ENCODE measurements around the gene EML1. TPM values are rescaled to one million over a fixed set of nuclear protein-coding genes. Genes with fewer than 3 reads are reported as not detected.
A peak's percentile ranks its signal among the peaks of the same experiment; 100 is the strongest.

Gene EML1
- total RNA-seq, 1 donor from 2014 or later: 34.9 TPM

- Mint-ChIP-seq H3K4me3 (ENCODE audit: low read depth) (no peak overlapping the region), H3K27ac (no peak overlapping the region), H3K27me3 (no peaks in the 10 kb centered on the region), H3K9me3 (ENCODE audit: low read depth) (no peaks in the 10 kb centered on the region), H3K36me3 (ENCODE audit: insufficient read depth) (peaks cover 3% of the 10 kb centered on the region), H3K4me1 (ENCODE audit: low read depth) (no peaks in the 10 kb centered on the region)
- TF ChIP-seq CTCF (IDR thresholded peaks at IDR 0.05; ENCODE audit: unreplicated experiment): peak; percentile 88
- DNase-seq (ENCODE audit: low spot score, unreplicated experiment): no peak
Observed at GRCh38 chr14:99884834-99885648, 91.8 kb downstream of the EML1 start.

GRCh38 chr14:99885649-99885958, 92.4 kb downstream of the EML1 start:
- Mint-ChIP-seq H3K9me3 (ENCODE audit: low read depth) (no peaks in the 10 kb centered on the region), H3K27me3 (no peaks in the 10 kb centered on the region), H3K36me3 (ENCODE audit: insufficient read depth) (peaks cover 3% of the 10 kb centered on the region), H3K4me1 (ENCODE audit: low read depth) (no peaks in the 10 kb centered on the region), H3K27ac (no peak overlapping the region), H3K4me3 (ENCODE audit: low read depth) (no peak overlapping the region)
- no peak for TF ChIP-seq CTCF (IDR thresholded peaks at IDR 0.05; ENCODE audit: unreplicated experiment)
- DNase-seq (ENCODE audit: low spot score, unreplicated experiment): no peak

DNA sequence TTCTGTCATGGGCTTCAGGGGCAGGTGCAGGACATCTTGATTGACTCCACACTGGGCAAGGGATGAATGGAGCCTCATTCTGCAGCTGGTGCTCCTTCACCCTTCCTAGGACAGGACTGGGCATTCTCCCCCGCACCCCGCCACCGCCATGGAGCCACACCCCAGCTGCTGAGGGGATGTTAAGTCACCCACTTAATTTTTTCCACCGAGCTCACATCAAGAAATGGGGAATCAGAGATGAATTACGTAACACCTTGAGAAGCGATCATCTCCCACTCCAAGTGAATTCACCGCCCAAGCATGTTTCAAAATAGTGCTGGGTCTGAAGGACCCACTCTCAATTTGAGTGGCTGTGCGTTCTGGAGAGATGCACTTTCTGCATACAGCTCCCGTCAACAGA, 94.2 kb downstream of the EML1 start:
- Mint-ChIP-seq H3K27ac (no peak overlapping the region), H3K4me3 (ENCODE audit: low read depth) (no peak overlapping the region), H3K36me3 (ENCODE audit: insufficient read depth) (peaks cover 3% of the 10 kb centered on the region), H3K27me3 (no peaks in the 10 kb centered on the region), H3K9me3 (ENCODE audit: low read depth) (no peaks in the 10 kb centered on the region), H3K4me1 (ENCODE audit: low read depth) (no peaks in the 10 kb centered on the region)
- no peak for DNase-seq (ENCODE audit: low spot score, unreplicated experiment)
- no peak for TF ChIP-seq CTCF (IDR thresholded peaks at IDR 0.05; ENCODE audit: unreplicated experiment)

GRCh38 chr14:99888149-99888548, 94.9 kb downstream of the EML1 start:
- H3K4me1 Mint-ChIP-seq (ENCODE audit: low read depth): no peaks in the 10 kb centered on the region
- no peak overlapping the region for H3K4me3 Mint-ChIP-seq (ENCODE audit: low read depth)
- no peak overlapping the region for H3K27ac Mint-ChIP-seq
- H3K36me3 Mint-ChIP-seq (ENCODE audit: insufficient read depth): peaks cover 3% of the 10 kb centered on the region
- DNase-seq (ENCODE audit: low spot score, unreplicated experiment): no peak
- no peaks in the 10 kb centered on the region for H3K9me3 Mint-ChIP-seq (ENCODE audit: low read depth)
- no peaks in the 10 kb centered on the region for H3K27me3 Mint-ChIP-seq
- TF ChIP-seq CTCF (IDR thresholded peaks at IDR 0.05; ENCODE audit: unreplicated experiment): no peak

GRCh38 chr14:99889268-99889667, 96.1 kb downstream of the EML1 start:
- Mint-ChIP-seq H3K4me3 (ENCODE audit: low read depth) (no peak overlapping the region), H3K27ac (no peak overlapping the region), H3K36me3 (ENCODE audit: insufficient read depth) (peaks cover 1% of the 10 kb centered on the region), H3K9me3 (ENCODE audit: low read depth) (no peaks in the 10 kb centered on the region), H3K4me1 (ENCODE audit: low read depth) (no peaks in the 10 kb centered on the region), H3K27me3 (no peaks in the 10 kb centered on the region)
- TF ChIP-seq CTCF (IDR thresholded peaks at IDR 0.05; ENCODE audit: unreplicated experiment): no peak
- no peak for DNase-seq (ENCODE audit: low spot score, unreplicated experiment)

Measured in progenitor cell of endocrine pancreas (in vitro differentiated cells).